NB4 (cell line): Measurements from ENCODE around the gene HRH1.

Experiments
- CTCF ChIP-seq: IDR thresholded peaks from one replicate; pipeline ENCODE4 v1.5.1; 2012; ENCODE audit warnings: low read depth, low read length
- MAX ChIP-seq: IDR thresholded peaks from 2 replicates; pipeline ENCODE4 v1.6.1; 2011; ENCODE audit warnings: low read depth, low read length
- MYC ChIP-seq: IDR thresholded peaks from 2 replicates; pipeline ENCODE4 v1.6.1; 2011; ENCODE audit warnings: low read depth, low read length
- POLR2A ChIP-seq: IDR thresholded peaks from 2 replicates; pipeline ENCODE4 v1.6.1; 2011; ENCODE audit warnings: mild to moderate bottlenecking; ENCODE audit not compliant: insufficient read length; ENCODE audit errors: extremely low read depth

GRCh38 chr3:11161666-11162065 is 7.4 kb downstream of the HRH1 start:
- no peak for TF ChIP-seq CTCF
- no peak for TF ChIP-seq MYC
- no peak for TF ChIP-seq POLR2A
- no peak for TF ChIP-seq MAX
